Neural cell (in vitro differentiated cells): Measurements from ENCODE around the gene ISG15. TPM values are rescaled to one million over a fixed set of nuclear protein-coding genes. Genes with fewer than 3 reads are reported as not detected.
A peak's percentile ranks its signal among the peaks of the same experiment; 100 is the strongest.

Source experiments
- H2AFZ ChIP-seq: fragments of 200-600, 300-800 bp; sonication (generic), shearing (Covaris generic); 2 replicates; pipeline ENCODE4 v1.6.0; 2014; ENCODE audit warnings: low read depth, mild to moderate bottlenecking, antibody characterized with exemption, low read length, moderate library complexity
- H3F3A ChIP-seq: fragments of 200-600 bp; shearing (Covaris generic); 2 replicates; pipeline ENCODE4 v1.6.1; 2016; ENCODE audit warnings: mild to moderate bottlenecking, moderate library complexity, mixed read lengths, antibody characterized with exemption, low read length; ENCODE audit not compliant: insufficient read depth, poor library complexity, severe bottlenecking
- H3K27ac ChIP-seq: fragments of 200-600, 300-800 bp; sonication (generic), shearing (Covaris generic); 2 replicates; pipeline ENCODE4 v1.5.1; 2014; ENCODE audit warnings: mild to moderate bottlenecking, low read length, moderate library complexity
- H3K27me3 ChIP-seq: fragments of 300-800, 200-600 bp; sonication (generic), shearing (Covaris generic); 2 replicates; pipeline ENCODE4 v1.6.0; 2014; ENCODE audit warnings: mild to moderate bottlenecking, low read depth, low read length, moderate library complexity; ENCODE audit not compliant: insufficient read depth
- H3K36me3 ChIP-seq: fragments of 300-800, 200-600 bp; sonication (generic), shearing (Covaris generic); 2 replicates; pipeline ENCODE4 v1.5.1; 2014; ENCODE audit warnings: mild to moderate bottlenecking, antibody characterized with exemption, low read length, moderate library complexity; ENCODE audit not compliant: insufficient read depth
- H3K4me2 ChIP-seq: fragments of 300-800, 200-600 bp; sonication (generic), shearing (Covaris generic); 2 replicates; pipeline ENCODE4 v1.6.0; 2014; ENCODE audit warnings: mild to moderate bottlenecking, low read length
- H3K4me3 ChIP-seq: fragments of 300-800, 200-600 bp; sonication (generic), shearing (Covaris generic); 2 replicates; pipeline ENCODE4 v1.5.1; 2014; ENCODE audit warnings: mild to moderate bottlenecking, low read length, moderate library complexity
- H3K79me2 ChIP-seq: fragments of 200-600 bp; shearing (Covaris generic); replicated peaks from 2 replicates; pipeline ENCODE4 v1.6.0; 2014; ENCODE audit warnings: mild to moderate bottlenecking, low read length, moderate library complexity; ENCODE audit not compliant: insufficient read depth
- H3K9ac ChIP-seq: fragments of 300-800, 200-600 bp; sonication (generic), shearing (Covaris generic); 2 replicates; pipeline ENCODE4 v1.6.1; 2016; ENCODE audit warnings: mild to moderate bottlenecking, low read length, mixed read lengths
- H3K9me2 ChIP-seq: fragments of 200-600 bp; shearing (Covaris generic); 2 replicates; pipeline ENCODE4 v1.6.1; 2016; ENCODE audit warnings: mild to moderate bottlenecking, low read length, mixed read lengths; ENCODE audit not compliant: insufficient read depth
- H3K9me3 ChIP-seq: fragments of 200-600, 300-800 bp; sonication (generic), shearing (Covaris generic); 2 replicates; pipeline ENCODE4 v1.6.1; 2016; ENCODE audit warnings: mild to moderate bottlenecking, mixed run types, low read length, moderate library complexity, mixed read lengths
- H4K20me1 ChIP-seq: fragments of 200-600 bp; shearing (Covaris generic); 2 replicates; pipeline ENCODE4 v1.6.1; 2016; ENCODE audit warnings: mild to moderate bottlenecking, mixed run types; ENCODE audit not compliant: insufficient read depth
- EP300 ChIP-seq: fragments of 450-650 bp; conservative IDR thresholded peaks from 2 replicates; pipeline ENCODE4 v1.6.1; 2014; ENCODE audit warnings: antibody characterized with exemption, mild to moderate bottlenecking, moderate library complexity; ENCODE audit not compliant: poor library complexity, severe bottlenecking
- EZH2 ChIP-seq: fragments of 200-600, 300-800 bp; shearing (Covaris generic), sonication (generic); IDR thresholded peaks from 2 replicates; pipeline ENCODE4 v1.6.1; 2014; ENCODE audit warnings: antibody characterized with exemption, low read length, borderline replicate concordance, mild to moderate bottlenecking; ENCODE audit not compliant: insufficient read depth, poor library complexity, severe bottlenecking
- MXI1 ChIP-seq: fragments of 450-650 bp; conservative IDR thresholded peaks from 2 replicates; pipeline ENCODE4 v1.6.1; 2014; ENCODE audit warnings: antibody characterized with exemption, mild to moderate bottlenecking; ENCODE audit not compliant: poor library complexity, severe bottlenecking
- POLR2AphosphoS5 ChIP-seq: IDR thresholded peaks from 2 replicates; pipeline ENCODE4 v1.6.1; 2012
- RAD21 ChIP-seq: fragments of 450-650 bp; conservative IDR thresholded peaks from 2 replicates; pipeline ENCODE4 v1.6.1; 2014; ENCODE audit warnings: antibody characterized with exemption, mild to moderate bottlenecking, moderate library complexity
- SMC3 ChIP-seq: fragments of 450-650 bp; conservative IDR thresholded peaks from 2 replicates; pipeline ENCODE4 v1.6.1; 2014; ENCODE audit warnings: antibody characterized with exemption, mild to moderate bottlenecking, moderate library complexity; ENCODE audit not compliant: poor library complexity
- TAF1 ChIP-seq: IDR thresholded peaks from 2 replicates; pipeline ENCODE4 v1.6.1; 2012; ENCODE audit warnings: low read depth
- polyA plus RNA-seq: library from polyadenylated mRNA; depleted of rRNA; stranded (reverse); fragments of >200 nt; gene quantifications from 2 replicates; pipeline ENCODE4 v1.2.3, GENCODE V29; 2014
- TF ChIP-seq, protein P1 (sequence below): fragments of 450-650 bp; IDR thresholded peaks from 2 replicates; pipeline ENCODE4 v1.5.1; 2014; ENCODE audit warnings: antibody characterized with exemption, mild to moderate bottlenecking, moderate library complexity; ENCODE audit not compliant: poor library complexity, severe bottlenecking
- TF ChIP-seq, protein P2 (sequence below): IDR thresholded peaks from 2 replicates; pipeline ENCODE4 v1.6.1; 2012; ENCODE audit warnings: borderline replicate concordance

Gene ISG15
- polyA plus RNA-seq, 1 donor from 2014 or later, result 8.0 TPM

DNA sequence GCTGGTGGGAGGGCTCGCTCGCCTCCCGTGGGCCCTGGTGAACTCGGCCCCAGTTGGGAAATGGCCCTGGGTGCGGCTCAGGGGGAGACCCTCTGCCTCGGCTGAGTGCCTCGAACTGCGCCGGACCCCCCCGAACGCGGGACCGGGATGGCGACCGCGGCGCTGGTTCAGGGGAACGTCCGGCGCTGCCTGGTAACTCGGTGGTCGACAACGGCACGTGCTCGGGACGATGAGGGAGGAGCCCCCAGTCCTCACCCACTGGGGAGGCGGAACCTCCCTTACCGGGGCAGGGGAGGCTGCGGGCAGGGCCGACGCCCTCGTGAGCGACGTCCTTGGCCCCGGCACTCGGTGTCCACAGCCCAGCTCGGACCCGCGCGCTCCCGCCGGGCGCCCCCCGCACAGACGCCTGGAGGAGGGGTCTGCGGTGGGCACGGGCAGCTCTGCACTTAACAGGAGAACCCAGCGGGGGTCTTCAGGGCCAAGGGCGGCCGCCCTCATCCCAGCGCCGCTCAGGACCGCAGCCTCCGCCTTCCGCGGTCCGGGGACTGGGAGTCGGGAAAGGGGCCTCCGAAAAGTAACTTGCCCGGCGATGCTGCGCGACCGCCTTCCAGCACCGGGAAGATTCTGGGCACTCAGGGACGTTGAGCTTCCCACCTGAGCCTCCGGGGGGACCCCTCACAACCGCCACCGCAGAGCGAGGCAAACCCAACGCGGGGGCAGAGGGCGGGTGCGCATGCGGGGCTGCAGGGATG is 15.1 kb upstream of the ISG15 start:
- TF ChIP-seq, protein P1, sequence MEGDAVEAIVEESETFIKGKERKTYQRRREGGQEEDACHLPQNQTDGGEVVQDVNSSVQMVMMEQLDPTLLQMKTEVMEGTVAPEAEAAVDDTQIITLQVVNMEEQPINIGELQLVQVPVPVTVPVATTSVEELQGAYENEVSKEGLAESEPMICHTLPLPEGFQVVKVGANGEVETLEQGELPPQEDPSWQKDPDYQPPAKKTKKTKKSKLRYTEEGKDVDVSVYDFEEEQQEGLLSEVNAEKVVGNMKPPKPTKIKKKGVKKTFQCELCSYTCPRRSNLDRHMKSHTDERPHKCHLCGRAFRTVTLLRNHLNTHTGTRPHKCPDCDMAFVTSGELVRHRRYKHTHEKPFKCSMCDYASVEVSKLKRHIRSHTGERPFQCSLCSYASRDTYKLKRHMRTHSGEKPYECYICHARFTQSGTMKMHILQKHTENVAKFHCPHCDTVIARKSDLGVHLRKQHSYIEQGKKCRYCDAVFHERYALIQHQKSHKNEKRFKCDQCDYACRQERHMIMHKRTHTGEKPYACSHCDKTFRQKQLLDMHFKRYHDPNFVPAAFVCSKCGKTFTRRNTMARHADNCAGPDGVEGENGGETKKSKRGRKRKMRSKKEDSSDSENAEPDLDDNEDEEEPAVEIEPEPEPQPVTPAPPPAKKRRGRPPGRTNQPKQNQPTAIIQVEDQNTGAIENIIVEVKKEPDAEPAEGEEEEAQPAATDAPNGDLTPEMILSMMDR, result peak; percentile 65
- TF ChIP-seq RAD21 (peak; percentile 25), SMC3 (no peak)
- Histone ChIP-seq H3K9me2 (no peaks in the 10 kb centered on the region), H3K79me2 (peaks cover 4% of the 10 kb centered on the region), H3K27ac (peak overlapping the region; percentile 59), H4K20me1 (no peaks in the 10 kb centered on the region), H3K9ac (peak overlapping the region; percentile 98), H3K36me3 (no peaks in the 10 kb centered on the region), H3K4me3 (peak overlapping the region; percentile 91), H3K27me3 (no peaks in the 10 kb centered on the region), H3F3A (no peaks in the 10 kb centered on the region), H3K9me3 (no peaks in the 10 kb centered on the region), H2AFZ (no peak overlapping the region), H3K4me2 (no peak overlapping the region)

DNA sequence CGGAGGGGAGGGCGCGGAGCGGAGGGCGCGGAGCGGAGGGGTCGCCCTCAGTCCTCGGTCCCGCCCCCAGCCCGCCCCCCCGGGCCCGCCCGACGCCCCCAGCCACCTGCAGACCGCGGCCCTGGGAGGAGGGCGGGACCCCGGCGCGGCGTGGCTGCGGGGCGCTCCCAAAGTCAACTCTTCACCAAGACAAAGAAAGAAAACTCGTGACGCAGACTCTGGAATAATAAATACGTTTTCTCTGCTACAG is 14.6 kb upstream of the ISG15 start:
- Histone ChIP-seq H3K9me3 (no peaks in the 10 kb centered on the region), H3K9ac (peak overlapping the region; percentile 98), H3K4me2 (no peak overlapping the region), H3K27ac (peak overlapping the region; percentile 98), H3K79me2 (peaks cover 4% of the 10 kb centered on the region), H3K9me2 (no peaks in the 10 kb centered on the region), H2AFZ (no peak overlapping the region), H3K36me3 (no peaks in the 10 kb centered on the region), H4K20me1 (no peaks in the 10 kb centered on the region), H3K27me3 (no peaks in the 10 kb centered on the region), H3K4me3 (peak overlapping the region; percentile 91), H3F3A (no peaks in the 10 kb centered on the region)
- no peak for TF ChIP-seq EZH2
- TF ChIP-seq RAD21, result no peak
- no peak for TF ChIP-seq MXI1
- TF ChIP-seq, protein P1, result no peak
- TF ChIP-seq POLR2AphosphoS5, result no peak
- no peak for TF ChIP-seq SMC3
- TF ChIP-seq, protein P2, sequence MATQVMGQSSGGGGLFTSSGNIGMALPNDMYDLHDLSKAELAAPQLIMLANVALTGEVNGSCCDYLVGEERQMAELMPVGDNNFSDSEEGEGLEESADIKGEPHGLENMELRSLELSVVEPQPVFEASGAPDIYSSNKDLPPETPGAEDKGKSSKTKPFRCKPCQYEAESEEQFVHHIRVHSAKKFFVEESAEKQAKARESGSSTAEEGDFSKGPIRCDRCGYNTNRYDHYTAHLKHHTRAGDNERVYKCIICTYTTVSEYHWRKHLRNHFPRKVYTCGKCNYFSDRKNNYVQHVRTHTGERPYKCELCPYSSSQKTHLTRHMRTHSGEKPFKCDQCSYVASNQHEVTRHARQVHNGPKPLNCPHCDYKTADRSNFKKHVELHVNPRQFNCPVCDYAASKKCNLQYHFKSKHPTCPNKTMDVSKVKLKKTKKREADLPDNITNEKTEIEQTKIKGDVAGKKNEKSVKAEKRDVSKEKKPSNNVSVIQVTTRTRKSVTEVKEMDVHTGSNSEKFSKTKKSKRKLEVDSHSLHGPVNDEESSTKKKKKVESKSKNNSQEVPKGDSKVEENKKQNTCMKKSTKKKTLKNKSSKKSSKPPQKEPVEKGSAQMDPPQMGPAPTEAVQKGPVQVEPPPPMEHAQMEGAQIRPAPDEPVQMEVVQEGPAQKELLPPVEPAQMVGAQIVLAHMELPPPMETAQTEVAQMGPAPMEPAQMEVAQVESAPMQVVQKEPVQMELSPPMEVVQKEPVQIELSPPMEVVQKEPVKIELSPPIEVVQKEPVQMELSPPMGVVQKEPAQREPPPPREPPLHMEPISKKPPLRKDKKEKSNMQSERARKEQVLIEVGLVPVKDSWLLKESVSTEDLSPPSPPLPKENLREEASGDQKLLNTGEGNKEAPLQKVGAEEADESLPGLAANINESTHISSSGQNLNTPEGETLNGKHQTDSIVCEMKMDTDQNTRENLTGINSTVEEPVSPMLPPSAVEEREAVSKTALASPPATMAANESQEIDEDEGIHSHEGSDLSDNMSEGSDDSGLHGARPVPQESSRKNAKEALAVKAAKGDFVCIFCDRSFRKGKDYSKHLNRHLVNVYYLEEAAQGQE, result no peak
- no peak for TF ChIP-seq EP300
- TF ChIP-seq TAF1, result no peak
